Stimulated activated CD4-positive, alpha-beta T cell treated with anti-CD3 and anti-CD28 coated beads, Interleukin-4, amount 100 ng/mL, for 1 hour (primary cell): Measurements from ENCODE around the gene CEP131.
"Not testable (repeated sequence)": the region's sequence is repeated elsewhere in the genome, so short reads cannot be mapped to it uniquely, and the experiment has no call there.

Experiments used
- DNase-seq: peaks from one replicate; pipeline ENCODE4 v3.0.0-alpha.2; 2020

Gene CEP131

DNA sequence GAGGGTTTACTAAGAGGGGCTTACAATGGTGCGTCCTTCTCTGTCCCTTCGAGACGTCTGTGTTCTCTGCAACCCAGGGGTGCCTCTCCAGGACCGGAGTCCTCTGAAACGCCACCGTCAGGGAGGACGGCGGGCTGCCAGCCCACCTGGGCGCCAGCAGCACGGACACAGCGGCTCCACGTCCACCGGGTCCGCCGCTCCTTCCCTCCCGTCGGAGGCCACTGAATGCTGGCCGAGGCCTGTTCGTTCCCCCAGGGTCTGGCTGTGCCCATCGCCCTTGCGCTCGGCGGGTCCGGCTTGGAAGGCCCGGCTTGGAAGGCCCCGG is 15.7 kb upstream of the CEP131 start:
- DNase-seq = no peak

GRCh38 chr17:81237591-81238489 is 15.1 kb upstream of the CEP131 start:
- DNase-seq = no peak

GRCh38 chr17:81236784-81237183 is 14.0 kb upstream of the CEP131 start:
- no peak for DNase-seq

DNA sequence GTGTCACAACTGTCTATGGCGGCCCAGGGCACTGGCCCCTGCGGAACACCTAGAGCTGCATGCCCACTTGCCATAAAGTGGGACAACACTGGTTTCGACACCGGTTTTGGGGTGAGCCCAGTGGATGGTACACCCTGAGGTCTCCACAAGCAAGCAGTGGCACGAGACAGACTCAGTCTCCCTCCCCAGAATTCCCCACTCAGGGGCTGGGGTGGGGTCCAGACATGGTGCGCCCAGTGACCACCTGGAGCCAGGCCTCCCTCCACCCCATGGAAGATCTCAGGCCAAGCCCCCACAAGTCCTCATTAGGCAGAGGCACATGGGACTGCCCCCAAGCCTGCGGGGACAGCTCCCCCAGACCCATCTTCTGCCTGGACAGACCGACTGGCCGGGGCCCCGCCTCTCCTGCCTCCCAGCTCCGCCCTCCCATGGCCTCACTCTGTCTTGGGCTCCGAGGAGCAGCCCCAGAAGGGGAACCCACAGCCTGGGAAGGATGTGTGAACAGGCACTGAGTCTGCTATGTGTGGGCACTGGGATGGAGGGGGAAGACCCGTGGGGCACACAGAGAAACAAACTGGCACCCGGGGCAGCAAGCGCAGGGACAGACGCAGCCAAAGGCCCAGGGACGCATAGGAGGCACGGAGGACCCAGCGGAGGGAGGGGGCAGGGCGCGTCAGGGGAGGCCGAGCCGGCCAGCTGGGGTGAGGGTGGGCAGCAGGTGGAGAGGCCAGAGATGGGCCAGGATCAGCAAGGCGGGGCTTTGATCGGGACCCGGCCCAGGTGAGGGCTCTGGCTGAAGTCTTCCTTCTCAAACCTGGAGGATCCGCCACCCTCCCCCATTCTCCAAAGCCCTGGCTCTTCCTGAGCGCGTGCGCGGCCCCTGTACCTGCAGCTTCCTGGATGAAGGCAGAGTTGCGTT is 13.3 kb upstream of the CEP131 start:
- DNase-seq = no peak

- DNase-seq = no peak
Observed at GRCh38 chr17:81234940-81235821, 12.4 kb upstream of the CEP131 start.

DNA sequence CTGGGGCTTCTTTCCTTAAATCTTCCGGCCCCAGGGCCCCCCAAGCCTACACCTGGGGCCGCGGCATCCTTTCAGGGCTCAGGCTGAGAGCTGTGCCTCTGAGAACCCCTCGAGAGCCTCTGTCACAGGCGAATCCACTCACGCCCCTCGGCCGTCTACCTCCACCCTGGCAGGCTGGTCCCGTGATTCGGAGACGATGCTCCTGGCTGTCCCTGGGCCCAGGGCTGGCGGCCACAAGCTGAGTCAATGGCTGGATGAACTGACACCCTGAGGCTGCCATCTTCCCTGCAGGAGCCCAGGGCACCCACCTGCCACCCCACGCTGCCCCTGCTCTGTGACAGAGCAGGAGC is 11.7 kb upstream of the CEP131 start:
- no peak for DNase-seq

- no peak for DNase-seq
Observed at GRCh38 chr17:81233811-81234505, 11.2 kb upstream of the CEP131 start.

- DNase-seq = no peak
Observed at GRCh38 chr17:81233316-81233715, 10.6 kb upstream of the CEP131 start.

DNA sequence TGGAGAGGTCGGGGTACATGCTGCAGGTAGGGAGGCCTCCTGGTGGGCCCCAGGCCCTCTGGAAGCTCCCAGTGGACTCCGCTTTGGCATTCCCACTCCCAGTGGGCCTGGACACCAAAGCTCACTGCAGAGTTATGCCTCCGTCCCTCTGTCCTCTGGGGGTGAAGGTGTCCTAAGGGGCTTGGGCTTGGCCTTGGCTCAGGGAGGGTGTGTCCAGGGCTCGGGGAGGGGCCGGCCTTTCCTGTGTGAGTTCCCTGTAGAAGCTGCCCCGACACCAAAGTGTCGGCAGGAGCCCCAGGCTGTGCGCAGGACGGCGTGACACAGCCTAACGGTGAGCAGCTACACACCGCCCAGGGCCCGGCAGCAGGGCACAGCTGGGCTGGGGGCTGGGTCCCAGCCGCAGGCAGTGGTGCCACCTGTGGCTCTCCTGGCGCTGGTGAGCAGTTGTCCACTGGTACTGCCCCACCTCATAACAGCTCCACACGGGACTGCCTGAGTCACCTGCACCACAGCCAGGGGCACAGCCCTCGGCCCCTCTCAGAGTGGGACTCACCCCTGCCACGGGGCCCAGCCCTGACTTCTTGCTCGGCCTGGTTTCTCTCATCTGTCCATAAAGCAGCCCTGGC is 10.0 kb upstream of the CEP131 start:
- DNase-seq = no peak

DNA sequence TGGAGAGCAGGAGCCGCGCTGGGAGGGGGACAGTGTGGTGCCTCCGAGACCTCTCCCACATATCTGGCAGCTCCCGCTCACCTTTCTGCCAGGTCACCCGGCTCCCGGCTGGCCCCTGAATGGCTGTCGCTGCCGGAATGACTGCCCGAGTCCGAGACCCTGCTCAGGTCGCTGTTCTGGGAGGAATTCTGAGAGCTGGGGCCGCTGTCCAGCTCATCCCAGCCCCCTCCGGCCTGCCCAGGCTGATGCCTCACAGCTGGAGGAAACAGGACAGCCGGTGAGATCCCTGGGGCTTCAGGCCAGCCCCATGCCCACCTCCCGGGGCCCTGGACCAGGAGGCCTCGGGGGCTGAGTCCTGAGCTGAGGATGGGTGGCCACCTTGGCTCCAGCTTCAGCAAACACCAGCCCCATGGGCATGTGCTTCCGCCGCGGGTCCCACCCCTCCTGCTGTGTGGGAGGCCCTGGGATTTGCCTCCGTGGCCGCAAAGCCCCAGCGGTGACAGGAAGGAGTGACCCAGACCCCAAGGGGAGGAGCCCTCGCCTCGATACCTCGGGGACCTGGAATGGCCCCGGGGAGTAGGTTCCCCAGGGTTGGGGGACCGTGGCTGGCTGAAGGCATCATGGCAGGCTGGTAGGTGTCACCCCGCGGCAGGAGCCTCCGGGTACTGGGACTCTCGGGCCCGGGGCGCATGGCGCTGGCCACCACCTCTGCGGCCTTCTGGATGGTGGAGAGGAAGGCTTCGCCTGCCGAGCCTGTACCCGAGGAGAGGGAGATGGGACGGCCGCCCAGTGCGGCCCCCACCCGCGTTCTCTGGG is 9.2 kb upstream of the CEP131 start:
- DNase-seq = no peak

DNA sequence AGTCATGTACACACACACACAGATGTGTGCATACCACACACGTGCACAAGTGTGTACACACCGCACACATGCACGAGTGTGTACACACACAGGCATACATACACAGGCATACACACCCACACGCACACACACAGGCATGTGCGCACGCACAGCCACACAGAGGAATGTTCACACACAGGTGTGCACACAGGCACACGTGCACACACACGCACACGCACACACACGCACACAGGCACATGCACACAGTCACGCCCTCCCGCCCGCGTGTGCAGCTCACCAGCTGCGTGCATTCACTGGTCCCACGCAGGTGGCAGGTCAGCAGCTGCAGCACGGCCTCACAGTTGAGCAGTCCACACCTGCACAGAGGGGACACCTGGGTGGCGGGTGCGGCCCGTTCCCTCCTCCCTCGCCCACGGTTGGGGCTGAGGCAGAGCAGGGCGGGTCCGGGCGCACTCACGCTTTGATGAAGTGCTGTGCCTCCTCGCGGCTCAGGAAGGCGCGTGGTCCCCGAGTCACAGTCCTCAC is 8.4 kb upstream of the CEP131 start:
- DNase-seq = no peak

DNA sequence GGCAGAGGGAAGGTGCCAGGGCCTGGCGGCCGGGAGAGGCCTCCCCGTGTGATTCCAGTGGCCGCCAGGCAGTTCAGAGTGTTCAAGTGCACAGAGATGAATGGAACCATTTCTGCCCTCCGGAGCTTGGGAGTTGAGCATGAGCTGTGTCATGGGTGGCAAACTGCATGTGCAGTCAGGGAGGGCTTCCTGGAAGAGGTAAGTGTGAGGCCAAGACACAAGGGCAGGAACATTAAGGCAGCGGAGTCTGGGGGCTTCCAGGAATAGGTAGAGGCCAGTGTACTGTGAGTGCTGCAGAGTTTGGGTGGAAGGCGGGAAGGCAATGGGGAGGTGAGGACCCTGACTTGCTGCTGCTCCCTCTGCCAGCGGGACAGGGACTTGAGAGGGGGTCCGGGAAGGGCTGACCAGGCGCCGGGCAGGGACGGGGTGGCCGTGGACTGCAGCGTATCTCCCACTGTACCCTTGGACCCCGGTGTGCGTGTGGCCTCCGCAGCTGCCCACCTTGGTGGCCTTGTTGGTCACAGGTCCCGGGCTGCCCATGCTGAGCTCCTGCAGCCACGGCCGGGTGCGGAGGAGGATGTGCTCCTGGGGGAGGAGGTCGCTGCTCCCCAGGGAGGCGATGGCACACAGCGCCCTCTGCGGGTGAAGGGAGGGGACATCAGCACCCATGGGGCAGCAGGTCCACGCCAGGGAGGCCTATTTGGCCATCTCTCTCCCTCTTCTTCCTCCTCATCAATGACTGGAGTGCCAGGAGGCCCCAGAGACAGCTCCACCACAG is 7.5 kb upstream of the CEP131 start:
- no peak for DNase-seq

DNA sequence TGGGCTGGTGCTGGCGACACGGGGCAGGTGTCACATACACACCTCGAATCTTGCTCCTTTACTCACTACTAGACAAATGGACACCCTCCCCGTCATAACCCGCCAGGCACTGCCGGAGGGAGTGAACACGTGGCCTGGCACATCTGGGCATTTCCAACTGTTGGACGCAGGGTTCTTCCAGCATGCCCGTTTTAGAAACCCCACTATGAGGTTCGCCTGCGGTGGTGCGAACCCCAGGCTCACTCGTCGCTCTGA is 6.8 kb upstream of the CEP131 start:
- DNase-seq = no peak

DNA sequence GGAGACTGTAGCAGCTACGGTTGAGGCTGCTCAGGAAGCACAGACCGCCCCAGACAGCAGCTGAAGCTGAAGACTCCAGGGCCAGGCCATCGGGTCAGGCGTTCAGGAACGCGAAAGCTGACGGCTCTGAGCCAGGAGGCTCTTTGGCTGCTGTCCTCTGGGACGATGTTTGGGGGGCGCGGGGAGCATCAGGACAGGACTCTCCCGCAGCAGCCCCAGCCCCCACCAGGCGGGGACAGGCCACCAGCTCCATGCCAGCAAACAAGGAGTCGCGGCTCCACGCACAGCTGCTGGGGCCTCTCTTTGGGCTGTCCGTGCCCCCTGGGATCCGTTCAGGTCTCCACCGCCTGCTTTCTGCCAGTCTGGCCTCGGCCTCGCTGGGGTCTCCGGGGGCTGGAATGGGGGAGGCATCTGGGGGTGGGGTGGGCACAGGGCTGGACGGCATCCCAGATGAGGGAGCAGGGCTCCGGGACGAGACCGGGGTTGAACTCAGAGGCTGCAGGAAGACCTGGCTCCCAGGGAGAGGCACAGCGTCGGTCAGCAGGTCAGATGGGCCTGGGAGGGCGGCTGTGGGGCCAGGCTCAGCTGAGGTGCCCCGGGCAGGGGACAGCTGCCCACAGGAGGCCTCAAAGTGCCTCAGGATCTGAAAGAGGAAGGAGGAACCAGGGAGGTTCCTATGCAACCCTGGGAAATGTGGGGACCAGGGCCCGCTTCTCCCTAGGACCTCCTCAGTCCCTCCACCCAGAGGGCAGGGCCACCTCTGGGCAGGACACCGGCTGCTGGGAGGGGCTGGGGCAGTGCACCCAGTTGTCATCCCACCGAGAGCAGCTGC is 6.3 kb upstream of the CEP131 start:
- DNase-seq = no peak

DNA sequence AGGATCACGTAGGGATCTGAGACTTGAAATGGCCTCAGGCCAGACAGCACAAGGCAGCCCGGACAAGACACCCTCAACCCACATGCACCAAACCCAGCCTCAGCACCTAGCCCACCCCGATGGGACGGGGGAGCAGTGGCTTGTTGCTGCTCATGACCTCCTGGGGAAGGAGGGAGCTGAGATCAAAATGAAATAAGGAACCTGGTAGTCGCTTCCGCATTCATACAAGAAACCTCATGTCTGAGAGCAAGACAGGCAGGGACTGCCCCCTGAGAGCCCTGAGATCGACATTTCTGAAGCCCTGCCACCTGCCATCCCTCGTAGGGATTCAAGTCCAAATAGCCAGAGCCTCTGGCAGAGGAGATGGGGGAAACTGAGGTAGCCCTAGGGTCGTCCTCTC is 5.7 kb upstream of the CEP131 start:
- no peak for DNase-seq

DNA sequence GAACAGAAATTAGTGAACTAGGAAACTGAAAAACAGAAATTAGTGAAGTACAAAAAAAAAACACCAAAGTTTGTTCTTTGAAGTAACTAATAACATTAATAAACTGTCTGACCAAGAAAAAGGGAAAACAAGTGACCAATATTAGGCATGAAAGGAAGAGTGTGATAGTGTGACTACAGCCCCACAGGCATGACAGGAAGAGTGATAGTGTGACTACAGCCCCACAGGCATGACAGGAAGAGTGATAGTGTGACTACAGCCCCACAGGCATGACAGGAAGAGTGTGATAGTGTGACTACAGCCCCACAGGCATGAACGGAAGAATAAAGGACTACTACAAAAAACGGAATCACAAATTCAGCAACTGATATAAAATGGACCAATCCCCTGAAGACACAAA is 4.9 kb upstream of the CEP131 start:
- not testable (repeated sequence) for DNase-seq

DNA sequence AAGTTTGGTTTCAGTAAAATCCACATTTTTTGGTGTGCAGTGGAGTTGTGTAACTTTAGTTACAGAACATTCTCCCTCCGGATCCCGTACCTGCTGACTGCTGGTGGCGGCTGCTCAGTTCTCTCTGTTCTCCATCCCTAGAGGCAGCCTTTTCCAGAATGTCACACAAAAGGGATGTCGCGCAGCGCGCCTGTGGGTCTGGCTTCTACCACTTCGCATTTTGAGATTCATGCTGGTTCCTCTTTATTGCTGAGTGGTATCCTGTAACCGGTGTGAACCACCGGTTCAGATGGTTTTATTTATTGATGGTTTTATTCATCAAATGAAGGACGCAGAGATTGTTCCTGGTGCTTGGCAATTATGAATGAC is 981 bp upstream of the CEP131 start:
- no peak for DNase-seq

GRCh38 chr17:81222620-81222905 is 202 bp downstream of the CEP131 start:
- DNase-seq = no peak

DNA sequence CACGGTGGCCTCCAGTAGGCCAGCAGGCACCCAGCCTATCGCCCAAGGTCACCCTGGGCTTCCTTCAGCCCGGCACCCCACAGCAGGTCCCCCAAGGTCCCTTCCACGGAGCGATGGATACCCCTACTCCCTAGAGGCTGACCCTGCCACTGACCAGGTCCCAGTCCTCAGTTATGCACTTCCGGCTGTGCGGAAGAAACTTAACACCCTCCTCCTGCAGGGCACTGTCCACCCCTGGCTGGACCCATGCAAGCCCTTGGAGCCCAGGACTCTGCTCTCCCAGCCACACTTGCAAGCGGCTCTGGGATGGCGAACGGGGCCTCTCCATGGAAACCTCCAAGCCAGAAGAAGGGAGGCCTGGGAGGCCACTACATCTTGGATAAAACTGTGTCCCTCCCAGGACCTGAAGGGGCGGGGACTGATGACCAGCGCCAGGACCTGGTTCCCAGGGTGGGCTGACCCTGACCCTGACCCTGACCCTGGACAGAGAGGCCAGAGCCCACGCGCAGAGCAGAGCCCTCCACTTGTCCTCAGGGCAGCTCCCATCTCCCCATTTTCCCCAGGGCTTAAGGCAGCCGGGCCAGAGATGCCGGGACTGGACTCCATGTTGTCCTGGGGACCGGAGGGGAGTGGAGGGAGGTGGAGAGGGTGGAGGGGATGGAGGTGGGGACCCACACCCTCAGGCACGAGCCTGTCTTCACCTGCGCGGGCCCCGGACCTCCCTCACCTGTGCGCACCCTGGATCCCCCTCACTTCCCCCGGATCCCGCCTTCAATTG is 734 bp downstream of the CEP131 start:
- DNase-seq = no peak
